ENCODE data around the gene NOS1AP.
"Not testable (repeated sequence)": the region's sequence is repeated elsewhere in the genome, so short reads cannot be mapped to it uniquely, and the experiment has no call there.

NOS1AP gene

DNA sequence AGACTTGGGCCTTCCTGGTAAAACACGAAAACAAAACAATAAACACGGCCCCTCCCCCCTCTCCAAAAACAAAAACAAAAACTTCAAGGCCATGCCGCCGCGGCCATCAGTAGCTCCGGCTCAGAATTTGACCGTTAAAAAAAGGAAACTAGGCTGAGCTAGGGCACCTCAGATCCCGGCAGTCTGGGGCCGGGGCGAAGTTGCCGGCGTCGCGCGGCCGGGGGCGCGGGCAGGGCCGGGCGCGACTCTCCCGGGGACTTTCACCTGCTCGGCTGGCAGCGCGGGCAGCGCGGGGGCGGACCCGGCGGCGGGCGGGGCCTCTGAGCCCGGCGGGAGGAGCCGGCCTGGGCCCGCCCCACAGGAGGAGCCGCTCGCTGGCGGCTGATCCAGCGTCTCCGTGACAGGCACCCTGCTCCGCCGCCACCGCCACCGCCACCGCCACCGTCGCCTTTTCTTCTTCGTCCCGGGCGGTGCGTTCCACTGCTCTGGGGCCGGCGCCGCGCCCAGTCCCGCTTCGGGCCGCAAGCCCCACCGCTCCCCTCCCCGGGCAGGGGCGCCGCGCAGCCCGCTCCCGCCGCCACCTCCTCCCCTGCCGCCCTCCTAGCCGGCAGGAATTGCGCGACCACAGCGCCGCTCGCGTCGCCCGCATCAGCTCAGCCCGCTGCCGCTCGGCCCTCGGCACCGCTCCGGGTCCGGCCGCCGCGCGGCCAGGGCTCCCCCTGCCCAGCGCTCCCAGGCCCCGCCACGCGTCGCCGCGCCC is at the start of gene NOS1AP:
Gene NOS1AP, plus strand, starts transcription at position 358 of the 760 bp plus-strand sequence. CDS start 487 bp downstream, outside the sequence.
- peak; percentile 69 to 76 for DNase-seq (ENCODE audit: low read depth in 2 of 2)

DNA sequence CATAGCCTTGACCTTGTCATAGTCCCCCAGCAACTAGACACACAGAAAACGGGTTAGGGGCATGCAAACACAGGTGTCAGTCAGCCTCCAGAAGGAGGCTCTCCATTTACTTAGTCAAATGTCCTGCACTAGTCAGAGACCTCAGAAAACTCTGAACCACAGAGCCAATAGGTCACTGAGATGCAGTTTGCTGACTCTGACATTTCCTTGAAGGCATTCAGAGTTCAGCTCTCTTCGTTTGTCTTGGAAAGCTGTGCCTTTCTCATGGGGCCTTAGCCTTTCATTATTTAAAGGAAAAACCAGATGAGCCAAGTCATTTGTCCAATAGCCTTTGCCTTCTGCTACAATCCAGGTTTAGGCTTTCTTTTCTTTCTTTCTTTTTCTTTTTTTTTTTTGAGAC is 49.3 kb upstream of the NOS1AP start:
- DNase-seq (ENCODE audit: low read depth in 2 of 2), result no peak

DNA sequence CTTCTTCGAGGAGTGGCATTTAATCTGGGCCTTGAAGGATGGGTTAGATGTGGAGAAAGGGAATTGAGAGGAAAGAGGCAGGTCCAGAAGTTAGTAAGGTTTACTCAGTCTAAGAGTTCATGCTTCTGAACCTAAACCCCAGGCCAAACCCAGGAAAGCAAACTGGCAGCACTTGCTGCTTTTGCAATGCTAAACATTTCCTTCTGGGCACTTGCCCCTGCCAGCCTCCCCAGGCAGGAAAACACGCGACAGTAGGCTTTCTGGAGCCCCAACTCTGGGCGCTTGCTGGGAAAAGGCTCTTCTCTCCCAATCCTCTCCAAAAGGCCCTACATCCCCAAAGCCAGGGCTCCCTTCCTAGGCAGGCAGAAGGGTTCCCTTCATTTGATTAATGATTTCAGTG is 48.4 kb upstream of the NOS1AP start:
- DNase-seq (ENCODE audit: low read depth in 2 of 2), result no peak

DNA sequence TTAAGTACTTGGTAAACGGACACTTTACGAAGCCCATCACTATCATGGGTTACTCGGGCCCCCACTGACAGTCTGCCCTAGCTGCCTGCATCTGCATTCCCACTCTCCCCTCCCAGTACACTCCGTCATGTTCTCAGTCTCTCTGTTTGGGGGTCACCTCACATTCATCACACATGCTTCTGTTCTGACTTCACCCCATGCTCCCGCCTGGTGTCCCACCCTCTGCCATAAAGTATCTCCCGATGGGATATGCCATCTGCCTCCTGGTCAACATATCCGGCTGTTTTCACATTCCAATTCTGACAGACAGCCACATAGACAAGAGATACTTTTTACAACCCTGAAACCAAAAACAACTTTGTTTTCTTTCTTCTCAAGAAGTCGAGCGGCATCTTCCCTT is 46.9 kb upstream of the NOS1AP start:
- no peak for DNase-seq (ENCODE audit: low read depth in 2 of 2)

DNA sequence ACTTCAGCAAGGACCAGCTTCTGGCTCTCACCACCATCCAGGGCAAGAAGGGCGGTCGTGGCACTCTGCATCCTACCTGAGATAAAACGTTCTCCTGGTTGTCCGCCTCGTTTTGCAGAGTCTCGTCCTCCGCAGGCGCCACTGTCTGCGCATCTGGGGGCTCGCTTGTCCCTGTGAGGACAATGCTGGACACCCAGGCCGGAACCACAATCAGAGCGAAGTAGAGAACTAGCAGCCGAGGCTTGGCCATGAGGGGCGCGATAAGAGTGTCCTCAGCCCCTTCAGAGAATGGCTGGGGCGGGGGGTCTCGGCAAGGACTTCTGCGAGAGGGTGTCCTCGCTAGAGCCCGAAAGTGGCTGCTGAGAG is 46.3 kb upstream of the NOS1AP start:
- DNase-seq (ENCODE audit: low read depth in 2 of 2), result no peak

DNA sequence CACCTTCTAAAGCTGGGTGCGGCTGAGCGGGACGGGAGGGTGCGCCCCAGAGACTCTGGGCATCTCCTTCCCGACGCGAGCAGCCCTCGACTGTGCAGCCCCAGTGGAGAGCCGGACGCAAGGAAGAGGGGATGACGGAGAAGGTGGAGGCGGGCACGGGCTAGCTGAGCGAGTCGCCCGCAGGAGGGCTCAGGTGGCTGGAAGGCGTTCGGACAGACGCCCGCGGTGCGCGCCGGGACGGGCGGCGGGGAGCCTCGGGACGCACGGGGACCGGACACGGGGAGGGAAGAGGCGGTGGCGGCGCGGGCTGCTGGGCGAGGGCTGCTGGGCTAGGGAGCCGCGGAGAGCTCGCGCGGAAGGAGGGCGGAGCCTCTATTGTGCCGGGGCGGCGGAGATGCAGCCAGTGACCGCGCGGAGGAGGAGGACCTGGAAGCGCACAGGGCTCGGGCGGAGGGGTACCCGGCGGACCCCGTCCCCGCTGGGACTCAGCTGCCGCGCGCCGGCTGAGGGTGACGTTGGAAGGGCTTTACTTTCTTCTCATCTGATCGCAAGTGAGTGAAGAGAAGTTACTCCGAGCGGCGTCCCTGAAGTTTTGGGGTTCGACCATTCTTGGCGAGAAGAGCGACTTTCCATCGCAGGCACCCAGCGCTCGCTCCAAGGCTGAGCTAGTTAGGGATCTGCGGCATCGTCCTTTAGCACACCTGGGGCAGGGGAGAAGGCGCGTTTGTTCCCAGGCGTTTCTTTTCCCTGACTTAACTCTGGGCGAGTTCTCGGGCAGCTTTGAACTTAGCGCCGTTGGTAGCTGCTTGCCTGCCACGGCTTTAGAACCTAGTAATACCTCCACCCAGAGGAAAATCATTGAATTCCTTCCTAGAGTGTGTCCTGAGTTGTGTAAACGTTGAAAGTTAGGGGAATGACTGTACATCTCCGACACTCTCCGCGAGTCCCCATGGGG is 45.7 kb upstream of the NOS1AP start, which contains the start of gene OLFML2B:
Gene OLFML2B, minus strand, starts transcription at position 323 of the 955 bp plus-strand sequence. CDS start 439 bp downstream, outside the sequence.
- peak; percentile 29 to 54 for DNase-seq (ENCODE audit: low read depth in 2 of 2)

DNA sequence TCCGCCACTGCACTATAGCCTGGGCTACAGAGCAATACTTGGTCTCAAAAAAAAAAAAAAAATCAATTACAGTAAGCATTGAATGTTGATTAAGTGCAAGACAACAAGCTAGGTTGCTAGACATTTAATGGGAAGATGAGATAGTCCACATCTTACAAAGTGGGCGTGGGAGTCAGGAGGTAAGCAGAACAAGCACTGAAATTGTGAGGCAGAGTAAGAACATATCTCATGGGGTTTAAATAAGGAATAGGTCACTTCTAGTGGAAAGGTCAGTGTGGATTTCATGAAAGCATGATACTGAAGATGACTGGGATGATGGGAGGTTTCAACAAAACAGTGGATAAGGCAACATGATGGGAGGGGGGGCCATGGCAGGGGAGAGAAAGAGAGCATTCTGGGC is 44.0 kb upstream of the NOS1AP start:
- no peak for DNase-seq (ENCODE audit: low read depth in 2 of 2)

DNA sequence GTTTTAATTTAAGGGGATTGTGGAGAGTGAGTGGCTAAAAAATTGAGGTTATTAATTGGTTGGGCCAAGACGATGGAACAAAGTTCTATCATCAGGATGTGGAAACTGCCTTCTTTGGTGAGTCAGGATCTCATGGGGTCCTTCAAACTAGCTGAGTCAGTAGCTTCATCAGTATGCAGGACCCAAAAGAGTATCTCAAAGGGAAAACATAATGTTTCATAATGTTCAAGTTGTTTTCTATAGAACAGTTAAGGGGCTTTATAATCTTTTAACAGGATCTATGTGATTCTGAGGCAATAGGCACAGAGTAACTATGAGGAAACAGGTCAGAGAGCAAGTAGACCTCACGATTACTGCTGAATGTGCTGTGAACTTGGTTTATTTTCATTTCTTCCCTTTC is 42.6 kb upstream of the NOS1AP start:
- no peak for DNase-seq (ENCODE audit: low read depth in 2 of 2)

DNA sequence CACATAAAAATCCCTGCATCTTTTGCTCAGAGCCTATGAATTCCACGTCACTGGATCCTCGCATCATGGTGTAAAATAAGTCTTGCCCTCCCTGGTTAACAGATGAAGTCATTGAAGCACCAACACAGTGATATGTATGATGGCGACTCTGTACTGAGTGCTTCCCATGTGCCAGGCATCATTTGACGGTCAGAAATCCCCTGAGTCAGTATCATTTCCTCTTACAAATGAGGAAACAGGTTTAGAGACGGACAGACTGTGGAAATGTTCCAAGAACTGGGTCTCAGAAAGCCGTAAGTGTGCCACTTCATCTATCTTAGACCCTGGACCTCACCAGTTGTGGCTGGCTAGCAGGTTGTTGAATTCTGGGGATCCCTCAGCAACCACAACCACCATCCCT is 40.8 kb upstream of the NOS1AP start:
- no peak for DNase-seq (ENCODE audit: low read depth in 2 of 2)

DNA sequence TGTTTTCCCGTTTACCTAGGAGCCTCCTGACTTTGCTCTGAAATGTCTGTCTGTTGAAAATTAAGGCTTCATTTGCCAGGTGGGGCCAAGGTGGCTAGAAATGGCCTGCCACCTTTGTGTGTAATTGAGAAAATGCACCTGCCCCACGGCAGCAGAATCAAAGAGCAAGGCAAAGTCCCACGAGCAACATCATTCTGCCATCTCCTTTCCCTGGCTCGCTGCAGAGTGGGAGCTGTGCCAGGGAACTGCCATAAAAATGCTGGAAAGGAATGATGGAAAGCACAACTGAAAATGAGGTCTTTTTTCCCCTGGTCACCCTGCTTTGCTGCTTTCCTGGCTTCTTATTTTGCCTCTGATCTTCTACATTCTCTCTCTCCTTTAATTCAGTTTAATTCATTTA is 40.3 kb upstream of the NOS1AP start:
- DNase-seq (ENCODE audit: low read depth in 2 of 2), result no peak

DNA sequence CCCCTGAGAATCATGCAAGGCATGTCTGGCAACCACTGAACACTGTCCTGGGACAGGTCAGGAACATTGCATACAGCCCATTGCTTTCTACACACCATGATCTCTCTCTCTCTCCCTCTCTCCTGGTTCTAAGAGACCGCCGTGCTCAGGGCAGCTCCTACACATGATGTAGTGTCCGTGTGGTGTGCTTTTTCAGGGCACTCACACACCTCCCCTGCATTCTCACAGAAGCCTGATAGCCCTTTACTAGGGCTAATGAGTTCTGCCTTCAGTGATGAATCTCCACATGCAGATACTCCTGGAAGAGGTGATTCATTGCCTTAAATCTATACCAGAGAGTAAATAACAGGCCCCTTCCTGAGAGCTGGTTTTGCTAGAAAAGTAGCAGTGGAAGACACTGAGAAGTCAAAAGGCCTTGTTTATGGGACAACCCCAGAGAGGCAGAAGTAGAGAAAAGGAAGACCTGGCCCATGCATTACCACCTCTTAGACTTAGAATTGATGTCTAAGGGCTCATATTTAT is 38.7 kb upstream of the NOS1AP start:
- DNase-seq (ENCODE audit: low read depth in 2 of 2), result no peak

DNA sequence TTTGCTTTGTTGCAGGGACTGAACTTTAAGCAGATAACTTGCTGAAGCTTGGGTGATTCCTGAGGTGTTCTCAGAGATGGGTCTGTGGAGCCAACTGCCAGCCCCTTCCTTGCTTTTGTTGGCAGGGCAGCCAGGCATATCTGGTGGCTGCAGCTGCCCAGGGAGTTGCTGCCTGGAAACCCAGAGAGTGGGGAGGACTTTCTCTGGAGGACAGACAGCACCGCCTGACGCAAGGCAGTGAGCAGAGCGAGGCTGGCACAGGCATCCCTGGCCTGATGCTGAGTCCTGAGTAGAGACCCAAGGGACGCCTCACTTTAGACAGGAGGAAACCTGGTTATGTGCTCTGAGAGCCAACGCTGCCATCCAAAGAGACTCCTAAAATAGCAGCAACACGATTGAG is 36.1 kb upstream of the NOS1AP start:
- DNase-seq (ENCODE audit: low read depth in 2 of 2), result no peak

DNA sequence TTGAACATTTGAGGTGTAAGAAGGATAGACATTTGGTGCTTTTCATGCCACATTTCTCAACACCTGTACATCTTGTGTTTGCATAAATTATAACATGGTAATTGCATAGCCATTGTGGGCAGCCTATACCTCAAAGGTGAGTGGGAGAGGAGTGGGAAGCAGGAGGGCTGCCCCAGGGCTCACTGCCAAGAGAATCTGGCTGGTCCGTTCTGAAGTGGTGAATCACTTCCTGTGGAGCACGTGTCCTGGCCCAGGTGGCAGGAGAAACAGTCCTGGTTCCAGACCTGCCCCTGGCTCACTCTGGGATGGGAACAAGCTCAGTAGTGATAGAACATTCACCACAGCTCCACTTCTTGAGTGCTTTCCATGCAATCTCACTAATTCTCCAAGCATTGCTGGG is 34.2 kb upstream of the NOS1AP start:
- DNase-seq (ENCODE audit: low read depth in 2 of 2), result no peak

DNA sequence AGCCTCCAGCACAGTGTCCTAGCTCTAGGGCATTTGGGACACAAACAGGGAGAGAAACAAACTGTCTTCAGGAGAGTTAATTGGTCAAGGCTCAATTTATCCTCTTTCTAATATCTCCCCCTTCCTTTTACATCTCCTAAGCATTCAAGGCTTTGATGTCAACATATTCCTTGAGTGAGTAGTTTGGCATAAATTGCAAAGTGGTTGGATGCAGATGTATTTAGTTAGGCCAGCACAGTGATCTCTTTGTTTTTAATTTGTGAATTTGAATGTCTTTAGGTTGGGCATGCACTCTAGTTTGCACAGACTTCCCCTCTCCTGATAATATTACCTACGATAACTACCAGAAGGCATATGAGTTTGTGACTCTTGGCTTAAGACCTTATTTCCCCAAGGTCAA is 33.3 kb upstream of the NOS1AP start:
- DNase-seq (ENCODE audit: low read depth in 2 of 2), result no peak

DNA sequence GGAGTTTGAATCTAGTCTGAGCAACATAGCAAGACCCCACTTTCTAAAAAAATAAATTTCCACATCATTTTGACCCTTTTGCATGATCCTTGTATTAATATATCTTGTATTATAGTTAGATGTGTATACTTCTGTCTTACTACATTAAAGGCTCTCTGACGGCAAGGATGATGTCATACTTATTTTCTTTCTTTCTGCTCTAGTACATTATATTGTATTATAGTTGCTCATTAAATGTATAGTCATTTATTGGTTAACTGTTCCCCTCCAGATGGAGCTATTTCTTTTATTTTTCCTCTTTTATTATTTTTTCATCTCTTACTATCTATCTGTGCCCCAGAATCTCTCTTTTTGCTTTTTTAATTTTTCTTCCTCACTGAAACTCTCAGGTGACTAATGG is 30.9 kb upstream of the NOS1AP start:
- DNase-seq (ENCODE audit: low read depth in 2 of 2), result no peak

DNA sequence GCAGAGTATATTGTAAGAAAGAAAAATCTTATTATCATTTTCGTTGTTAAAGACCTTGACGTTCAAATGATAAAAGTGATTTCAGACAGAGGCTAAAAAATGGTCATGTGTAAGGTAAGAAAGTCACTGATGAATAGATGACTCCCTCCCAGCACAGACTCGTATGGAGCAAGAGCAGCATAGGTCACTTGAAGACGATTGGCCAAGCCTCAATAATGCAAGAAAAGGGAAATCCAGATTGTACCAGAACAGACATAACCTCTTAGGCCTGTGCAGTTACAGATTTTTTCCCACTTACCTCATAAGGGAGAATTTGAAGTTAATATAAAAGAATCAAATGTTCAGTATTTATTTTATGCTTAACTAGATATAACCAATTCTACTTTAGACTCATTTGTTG is 29.5 kb upstream of the NOS1AP start:
- DNase-seq (ENCODE audit: low read depth in 2 of 2), result no peak

DNA sequence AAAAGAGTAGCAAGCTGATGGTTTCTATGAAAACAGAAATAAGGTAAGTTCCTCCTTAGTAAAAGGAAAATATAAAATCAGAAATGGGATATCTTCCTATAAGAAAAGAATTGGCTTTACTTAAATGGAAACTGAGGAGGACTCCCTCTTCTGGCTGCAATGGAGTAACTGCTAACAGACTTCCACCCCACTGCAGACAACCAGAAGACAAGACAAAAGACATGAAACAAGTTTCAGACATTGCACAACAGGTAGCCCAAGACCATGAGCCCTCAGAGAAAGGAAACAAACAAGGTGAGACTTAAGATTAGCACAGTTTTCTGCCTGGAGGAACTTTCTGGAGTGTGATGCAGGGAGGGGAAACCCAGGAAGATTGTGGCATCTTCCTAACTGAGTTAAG is 28.8 kb upstream of the NOS1AP start:
- no peak for DNase-seq (ENCODE audit: low read depth in 2 of 2)

DNA sequence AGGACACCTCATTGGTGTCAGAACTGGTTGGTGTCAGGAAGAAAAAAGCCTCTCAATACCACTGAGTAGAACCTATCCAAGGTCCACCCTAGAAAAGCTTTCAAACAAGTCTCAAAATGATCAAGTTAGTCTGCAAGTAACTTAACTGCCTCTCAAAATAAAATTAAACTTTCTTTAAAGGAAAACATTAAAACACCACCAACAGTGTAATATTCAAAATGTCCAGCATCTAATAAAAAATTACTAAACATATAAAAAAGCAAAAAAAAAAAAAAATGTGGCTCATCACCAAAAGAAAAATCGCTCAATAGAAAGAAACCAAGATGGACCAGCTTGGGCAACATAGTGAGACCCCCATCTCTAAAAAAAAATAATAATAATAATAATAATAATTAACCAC is 27.1 kb upstream of the NOS1AP start:
- DNase-seq (ENCODE audit: low read depth in 2 of 2), result no peak

DNA sequence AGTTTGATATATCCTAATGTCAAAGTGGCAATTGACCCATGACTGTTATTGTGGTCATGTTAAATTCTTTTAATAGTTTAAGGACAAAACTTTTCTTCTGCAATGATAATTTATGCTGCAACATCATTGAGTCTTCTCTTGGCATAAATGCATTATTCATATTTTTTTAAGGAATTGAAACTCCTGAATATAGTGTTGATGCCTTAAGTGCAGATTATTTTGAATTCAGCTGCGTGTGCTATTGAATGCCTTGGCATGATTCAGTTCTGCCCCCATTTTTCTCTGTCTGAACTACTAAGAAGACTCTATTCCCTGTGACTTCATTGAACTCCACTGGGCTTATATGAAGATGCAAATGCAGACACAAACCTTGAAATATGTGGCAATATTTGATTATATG is 22.6 kb upstream of the NOS1AP start:
- DNase-seq (ENCODE audit: low read depth in 2 of 2), result no peak

DNA sequence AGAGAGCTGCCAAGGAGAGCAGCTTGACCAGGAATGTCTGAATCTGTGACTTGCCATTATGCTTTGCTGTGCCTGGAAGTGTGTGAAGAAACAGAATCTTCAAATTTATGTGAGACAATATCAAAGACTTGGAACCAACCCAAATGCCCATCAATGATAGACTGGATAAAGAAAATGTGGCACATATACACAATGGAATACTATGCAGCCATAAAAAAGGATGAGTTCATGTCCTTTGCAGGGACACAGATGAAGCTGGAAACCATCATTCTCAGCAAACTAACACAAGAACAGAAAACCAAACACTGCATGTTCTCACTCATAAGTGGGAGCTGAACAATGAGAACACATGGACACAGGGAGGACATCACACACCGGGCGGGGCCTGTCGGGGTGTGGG is 15.5 kb upstream of the NOS1AP start:
- not testable (repeated sequence) for DNase-seq (ENCODE audit: low read depth in 2 of 2)

DNA sequence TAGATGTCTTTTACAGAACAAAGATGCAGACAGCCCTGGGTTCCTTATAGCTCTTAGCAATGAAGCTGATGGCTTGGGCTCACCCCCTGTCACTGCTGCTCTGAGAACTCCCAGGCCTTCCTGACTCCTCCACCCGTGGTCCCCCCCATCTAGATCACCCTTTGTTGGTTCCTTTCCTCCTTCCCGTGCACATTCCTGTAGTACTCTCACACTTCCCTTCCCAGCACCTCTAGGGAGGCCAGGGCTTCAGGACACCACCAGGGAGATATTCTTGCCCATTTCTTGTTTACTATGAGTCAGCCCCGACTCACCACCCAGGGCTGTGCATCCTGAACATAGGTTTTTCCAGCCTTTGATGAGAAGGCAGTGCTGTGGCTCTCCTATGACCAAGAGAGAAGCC is 14.4 kb upstream of the NOS1AP start:
- no peak for DNase-seq (ENCODE audit: low read depth in 2 of 2)

DNA sequence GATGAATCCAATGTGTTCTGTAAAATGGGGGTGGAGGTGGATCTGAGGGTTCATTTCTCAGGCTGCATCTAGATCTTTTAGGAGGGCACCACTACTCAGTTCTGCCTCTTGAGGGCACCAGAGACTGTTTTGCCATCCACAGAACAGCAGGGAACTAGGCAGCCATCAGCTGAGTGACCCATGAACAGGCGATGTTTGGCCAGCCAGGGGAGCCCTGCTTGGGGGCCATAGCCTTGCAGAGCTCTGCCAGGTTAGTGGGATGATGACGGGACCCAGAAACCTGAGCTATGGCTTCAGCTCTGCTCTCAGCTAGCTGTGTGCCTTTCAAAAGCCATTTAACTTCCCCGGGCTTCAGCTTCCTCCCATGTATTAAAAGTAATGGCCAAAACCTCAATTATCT is 13.4 kb upstream of the NOS1AP start:
- no peak for DNase-seq (ENCODE audit: low read depth in 2 of 2)

DNA sequence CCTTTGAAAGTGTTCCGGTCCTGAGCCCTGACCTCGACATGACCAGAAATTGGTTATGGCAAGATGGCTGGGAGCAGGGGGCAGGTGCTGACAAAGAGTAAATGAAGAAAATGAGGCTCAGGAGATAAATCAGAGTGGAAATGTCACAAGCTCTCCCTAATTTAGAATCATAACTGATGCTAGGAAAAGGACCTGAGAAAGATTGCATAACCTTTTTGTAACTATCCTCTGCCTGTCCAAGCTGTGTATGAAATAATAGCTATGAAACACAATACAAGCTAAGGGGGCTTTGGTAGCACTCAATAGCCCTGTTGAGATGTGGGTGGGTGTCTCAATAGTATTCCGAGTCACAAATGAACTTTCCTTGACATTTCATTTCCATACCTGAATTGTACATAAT is 12.9 kb upstream of the NOS1AP start:
- DNase-seq (ENCODE audit: low read depth in 2 of 2), result no peak
